ENCODE measurements around the gene SV2B.

Gene SV2B

DNA sequence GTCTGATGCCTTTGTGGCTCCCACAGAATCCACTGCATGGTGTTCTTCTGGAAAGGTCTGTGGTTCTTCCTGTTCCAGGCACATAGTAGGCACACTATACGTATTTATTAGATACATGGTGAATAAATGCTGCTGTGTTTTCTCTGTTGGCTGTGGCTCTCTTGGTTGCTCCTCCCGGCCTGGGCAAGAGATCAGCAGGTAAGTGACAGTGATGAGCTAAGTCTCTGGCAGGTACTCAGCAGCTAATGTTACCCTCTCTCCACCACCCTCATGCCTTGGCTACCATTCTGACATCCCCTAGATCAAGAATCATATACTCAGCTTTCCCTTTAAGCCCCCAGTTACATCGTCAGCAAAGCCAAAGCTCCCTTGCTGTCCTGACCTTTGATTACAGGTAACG lies 8.4 kb downstream of the SV2B start:
- DNase-seq: no peak

DNA sequence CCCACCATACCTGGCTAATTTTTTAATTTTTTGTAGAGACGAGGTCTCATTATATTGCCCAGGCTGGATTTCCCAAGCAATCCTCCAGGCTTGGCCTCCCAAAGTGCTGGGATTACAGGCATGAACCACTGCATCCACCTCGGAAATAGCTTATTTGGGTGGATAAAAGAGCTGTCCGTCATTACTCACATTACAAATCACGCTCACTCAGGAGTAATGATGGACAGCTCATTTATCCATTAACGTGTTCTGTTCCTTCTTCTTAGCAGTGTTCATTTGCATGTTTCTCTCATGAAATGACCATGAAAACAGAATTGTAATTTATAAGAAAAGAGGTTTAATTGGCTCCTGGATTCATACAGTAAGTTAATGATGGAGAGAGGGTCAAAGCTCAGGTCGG lies 9.8 kb downstream of the SV2B start:
- no peak for DNase-seq

DNA sequence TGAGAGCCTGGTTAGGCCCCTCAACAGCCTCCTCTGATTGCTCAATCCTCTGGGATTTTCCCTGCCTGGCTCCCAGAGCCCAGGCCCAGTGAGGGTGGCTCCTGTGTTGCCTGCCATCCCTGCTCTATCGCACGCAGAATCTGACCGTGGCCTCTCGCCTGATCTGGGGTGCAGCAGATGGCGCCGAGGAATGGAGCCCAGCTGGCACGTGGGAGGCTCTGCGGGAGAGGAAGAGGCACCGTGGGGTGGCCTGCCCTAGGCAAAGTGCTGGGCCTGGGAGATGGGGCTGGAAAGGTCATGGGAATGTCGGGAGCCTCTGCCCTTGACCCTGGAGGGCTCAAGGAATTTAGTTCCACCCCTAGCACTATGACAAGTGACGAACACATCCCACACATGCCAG lies 10.3 kb downstream of the SV2B start:
- DNase-seq: no peak

DNA sequence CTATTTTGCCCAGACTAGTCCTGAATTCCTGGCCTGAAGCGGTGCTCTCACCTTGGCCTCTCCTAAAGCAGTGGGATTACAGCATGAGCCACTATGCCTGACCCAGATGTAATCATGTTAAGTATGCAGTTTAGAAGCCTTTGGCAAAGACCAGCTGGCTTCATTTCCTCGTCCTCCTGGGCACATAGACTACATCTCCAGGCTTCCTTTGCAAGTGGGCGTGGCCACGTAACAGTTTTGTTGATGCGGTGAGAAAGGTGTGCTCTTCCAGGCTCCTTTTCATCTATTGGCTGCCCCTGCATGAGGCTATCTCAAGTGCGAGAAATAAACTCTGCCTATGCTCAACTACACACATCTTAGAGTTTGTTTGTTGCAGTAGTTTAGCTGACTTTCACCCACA lies 13.0 kb downstream of the SV2B start:
- no peak for DNase-seq

DNA sequence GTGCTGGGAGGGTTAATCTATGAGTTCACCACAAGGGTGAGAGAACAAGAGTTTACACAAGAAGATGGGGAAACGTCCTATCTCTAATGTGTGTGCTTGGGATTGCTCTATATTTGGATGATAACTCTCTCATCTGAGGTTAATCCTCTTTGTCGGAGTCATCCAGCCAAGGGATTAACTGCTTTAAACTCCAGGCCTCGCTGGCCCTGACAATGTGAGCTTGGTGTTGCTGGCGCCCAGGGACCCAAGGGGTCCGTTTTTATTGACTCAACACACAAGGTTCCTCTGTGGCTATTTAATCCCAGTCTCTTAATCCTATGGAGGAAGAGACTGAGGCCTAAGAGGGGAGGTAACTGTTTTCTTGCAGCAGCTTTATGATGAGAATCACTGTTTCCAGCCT lies 14.2 kb downstream of the SV2B start:
- no peak for DNase-seq

DNA sequence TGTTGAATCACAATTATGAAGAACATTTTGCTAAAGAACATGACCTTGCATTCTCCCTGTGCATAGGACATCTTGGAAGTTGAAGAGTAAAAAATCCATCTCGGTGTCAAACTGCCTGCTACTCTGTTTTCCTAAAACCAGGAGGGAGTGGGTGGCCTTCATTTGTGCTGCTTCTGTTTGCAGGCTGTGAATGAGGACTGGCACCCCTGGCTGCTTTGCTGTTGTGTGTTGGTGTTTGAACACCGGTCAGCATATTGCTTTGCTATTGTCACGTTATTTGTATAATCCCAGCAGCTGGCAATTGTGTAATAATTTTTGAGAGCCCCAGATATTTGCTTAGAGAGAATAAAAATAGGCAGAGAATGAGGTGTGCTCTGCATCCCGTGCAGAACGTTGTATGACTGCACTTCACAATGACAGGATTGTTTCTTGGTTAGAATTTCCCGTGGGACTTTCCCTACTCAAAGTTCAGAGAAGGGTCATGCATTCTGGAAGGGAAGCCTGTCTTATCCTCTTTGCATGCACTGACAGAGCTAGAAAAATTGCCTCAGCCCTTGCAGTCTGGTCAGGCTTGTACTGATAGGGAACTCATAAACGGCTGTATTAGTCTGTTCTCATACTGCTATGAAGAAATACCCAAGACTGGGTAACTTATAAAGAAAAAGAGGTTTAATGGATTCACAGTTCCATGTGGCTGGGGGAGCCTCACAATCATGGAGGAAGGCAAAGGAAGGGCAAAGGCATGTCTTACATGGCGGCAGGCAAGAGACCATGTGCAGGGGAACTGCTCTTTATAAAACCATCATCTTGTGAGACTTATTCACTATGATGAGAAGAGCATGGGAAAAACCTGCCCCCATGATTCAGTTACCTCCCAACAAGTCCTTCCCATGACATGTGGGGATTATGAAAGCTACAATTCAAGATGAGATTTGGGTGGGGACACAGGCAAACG lies 16.3 kb downstream of the SV2B start:
- DNase-seq: no peak

DNA sequence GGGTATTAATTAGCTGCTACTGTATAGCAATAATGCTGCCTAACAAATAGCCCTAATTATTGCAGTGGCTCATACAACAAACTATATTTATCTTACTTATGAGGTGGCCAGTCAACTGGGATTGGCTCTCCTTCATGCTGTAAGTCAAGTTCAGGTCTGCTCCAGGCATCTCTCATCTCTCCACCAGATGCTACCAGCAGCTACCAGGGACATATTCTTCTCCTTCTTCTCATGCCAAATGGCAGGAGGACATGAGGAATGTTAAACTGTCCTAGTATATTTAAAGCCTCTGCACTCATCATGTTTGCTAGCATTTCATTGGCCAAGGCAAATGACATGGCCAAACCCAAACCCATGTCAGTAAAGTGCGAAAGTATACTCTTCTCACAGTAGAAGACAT lies 17.3 kb downstream of the SV2B start:
- no peak for DNase-seq

DNA sequence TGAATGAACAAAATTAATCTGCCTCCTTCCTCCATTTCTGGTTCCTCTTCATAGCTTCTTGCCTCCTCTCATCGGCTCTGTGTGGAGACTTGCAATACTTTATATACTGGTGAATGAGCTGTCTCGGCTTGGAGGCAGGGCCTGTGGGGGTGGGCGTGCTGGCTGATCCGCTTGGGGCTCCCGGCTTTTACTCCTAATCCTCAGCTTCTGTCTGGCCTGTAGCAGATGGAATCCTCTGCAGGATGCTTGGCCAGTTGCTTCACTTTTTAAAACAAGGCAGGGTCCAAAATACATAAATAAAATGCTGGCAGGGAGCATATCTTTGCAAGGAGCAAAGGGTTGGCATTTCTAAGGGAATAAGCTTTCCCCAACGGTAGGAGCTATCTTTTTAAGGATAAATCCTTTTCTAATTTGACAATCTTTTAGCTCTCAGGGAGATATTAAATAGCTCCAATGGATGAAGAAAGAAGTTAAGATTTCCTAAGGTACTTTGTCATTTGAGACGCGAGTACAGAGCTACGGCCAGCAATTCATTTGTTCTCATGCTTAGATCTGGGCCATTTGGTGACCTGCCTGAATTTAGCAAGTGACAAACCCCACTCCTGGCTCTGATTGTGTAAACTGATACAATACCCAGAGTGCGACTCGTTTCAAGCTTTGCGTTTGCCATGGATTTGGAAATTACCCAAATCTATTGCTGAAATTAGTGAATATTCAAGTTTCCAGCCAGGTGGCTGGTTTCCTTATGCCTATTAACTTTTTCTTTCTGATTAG lies 18.9 kb downstream of the SV2B start:
- DNase-seq: no peak

DNA sequence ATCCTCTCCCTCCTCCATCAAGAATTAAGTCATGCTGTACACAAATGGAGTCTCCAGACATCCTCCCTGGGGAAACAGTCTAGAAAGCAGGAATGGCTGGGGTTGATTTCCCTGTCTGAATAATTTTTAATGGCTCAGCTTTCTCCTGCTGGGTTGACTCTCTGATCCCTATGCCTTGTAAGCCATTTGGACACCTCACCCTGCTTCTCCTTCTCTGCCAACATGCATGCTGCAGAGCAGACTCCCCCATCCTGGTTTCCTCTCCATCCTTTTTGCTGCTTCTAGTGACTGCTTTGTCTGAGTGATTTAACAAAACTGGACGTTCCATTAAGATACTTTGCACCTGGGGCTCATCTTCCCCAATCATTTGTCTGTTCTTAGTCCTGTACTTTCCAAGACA lies 22.2 kb downstream of the SV2B start:
- no peak for DNase-seq

DNA sequence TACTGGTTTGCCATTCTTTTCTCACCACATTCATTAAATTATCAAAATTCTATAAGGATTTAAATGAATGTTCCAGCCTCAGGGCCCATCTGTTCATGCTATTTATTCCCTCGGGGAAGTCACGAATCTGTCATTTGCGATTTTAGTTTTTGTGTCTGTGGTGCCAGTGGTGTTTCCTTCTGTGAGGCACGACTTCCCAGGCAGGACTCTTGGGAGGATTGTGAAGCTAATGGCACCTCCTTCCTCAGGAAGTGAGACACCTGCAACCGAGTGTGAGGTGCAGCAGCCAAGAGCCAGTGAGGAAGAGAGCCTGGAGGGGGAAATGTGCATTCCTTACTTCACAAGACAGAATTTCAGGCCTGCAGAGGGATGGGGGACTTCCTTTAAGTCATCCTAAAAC lies 24.1 kb downstream of the SV2B start:
- no peak for DNase-seq

DNA sequence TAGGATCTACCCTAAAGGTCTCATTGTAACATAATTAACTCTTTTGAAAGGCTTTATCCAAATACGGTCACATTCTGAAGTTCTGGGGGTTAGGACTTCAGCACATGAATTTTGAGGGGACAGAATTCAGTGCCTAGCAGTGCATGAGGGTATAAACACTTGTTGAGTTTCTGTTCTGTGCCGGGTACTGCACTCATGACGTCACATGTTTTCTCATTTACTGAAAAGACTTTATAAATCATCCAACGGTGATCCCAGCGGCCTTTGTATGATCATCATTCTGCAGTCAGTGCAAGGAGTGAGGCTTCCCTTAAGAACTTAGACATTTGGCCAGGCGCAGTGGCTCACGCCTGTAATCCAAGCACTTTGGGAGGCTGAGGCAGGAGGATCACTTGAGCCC lies 25.1 kb downstream of the SV2B start:
- no peak for DNase-seq

DNA sequence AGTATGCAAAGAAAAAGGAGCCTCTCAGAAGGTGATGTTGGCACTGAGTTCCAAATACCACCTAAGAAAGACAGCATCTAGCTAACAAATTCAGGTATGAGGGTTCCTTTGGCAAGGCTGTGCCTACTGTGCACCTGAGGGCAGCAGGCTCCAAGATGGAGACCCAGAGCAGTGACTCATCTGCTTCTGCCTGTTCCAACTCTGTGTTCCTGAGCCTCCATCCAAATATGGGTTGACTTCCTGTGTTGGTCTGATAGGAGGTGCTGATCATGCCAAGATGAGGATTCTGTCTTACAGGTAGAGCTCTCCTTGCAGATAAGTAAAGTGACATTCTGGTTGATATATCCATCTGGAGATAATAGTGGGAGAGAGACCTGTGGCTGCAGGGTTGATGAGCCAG lies 26.0 kb downstream of the SV2B start:
- DNase-seq: no peak

DNA sequence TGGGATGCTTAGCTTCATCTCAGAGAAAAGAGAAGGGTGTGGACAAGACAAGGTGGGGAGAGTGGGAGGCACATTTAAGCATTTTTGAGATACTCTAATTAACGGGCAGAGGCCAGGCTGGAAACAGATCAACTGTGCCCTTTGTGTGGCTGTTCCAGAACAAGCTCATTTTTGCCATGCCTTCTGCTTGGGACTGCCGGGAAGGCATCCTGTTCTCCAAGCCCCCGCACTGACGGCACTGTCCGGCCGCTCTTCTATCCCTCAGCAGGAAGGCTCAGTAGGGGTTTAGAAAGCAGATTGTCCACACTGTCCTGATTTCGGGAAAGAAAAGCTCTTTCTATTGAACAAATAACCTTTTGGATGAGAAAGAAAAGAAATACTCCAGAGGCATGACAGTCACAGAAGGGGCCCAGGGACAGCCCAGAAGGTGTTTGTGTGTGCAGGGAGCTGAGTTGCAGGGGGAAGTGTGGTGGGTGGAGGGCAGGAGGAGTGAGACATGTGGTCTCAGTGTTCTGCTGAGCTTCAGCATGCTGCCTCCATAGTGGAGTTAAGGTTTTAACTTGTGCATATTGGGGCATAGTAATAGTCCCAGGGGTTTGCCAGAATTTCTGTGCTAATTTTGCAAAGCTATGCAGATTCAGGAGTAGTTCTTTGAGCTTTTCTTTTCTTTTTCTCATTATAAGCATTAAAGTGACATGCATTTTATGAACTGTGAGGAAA lies 27.3 kb downstream of the SV2B start:
- no peak for DNase-seq

DNA sequence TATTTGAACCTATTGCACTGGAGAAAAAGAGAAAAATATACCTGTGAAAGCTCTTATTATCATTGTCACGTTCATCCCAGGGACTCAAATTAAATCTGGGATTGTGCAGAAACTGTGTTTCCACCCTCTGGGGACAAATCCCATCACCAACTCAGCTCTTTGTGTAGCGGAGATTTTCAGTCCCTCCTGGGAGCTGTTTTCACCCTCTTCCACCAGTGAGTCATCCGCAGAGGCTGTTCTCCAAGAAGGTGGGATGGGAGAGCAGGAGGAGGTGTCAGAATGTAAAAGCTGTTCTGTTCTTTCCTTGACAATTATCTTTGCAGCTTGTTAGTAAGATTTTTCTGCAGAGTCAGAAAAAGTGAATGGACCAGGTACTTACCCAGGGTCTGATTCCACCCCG lies 28.0 kb downstream of the SV2B start:
- no peak for DNase-seq

DNA sequence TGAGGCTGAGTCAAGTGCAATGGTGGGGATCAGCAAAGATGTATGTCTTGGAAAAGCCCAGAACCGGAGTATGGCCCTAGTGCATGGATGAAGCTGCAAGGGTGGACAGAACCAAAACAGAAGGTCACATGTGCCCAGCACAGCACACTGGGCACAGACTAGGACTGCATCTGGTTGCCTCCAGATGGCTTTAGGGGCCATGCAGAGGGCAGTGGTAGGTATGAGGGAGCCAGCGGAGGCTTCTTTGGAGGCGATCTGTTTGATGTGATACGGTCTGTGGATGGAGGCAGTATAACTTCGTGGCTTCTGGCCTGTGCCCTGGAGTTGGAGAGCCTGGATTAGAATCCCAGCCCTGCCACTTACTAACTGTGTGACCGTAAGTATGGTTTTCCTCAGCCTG lies 29.4 kb downstream of the SV2B start:
- no peak for DNase-seq

DNA sequence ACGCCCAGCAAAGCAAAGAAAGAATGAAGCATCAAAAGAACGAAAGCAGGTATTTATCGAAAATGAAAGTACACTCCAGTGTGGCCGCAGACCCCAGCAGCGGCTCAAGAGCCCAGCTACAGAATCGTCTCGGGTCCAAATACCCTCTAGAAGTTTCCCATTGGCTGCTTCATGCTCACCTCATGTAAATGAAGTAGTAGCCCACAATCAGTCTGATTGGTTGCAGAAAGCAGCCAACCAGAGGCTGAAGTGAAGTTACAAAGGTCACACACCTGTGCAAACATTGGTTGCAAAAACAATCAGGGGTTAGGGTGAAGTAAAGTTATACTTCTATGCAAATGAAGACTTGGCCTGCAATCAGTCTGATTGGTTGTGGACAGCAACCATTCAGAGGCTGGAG lies 32.0 kb downstream of the SV2B start:
- no peak for DNase-seq

DNA sequence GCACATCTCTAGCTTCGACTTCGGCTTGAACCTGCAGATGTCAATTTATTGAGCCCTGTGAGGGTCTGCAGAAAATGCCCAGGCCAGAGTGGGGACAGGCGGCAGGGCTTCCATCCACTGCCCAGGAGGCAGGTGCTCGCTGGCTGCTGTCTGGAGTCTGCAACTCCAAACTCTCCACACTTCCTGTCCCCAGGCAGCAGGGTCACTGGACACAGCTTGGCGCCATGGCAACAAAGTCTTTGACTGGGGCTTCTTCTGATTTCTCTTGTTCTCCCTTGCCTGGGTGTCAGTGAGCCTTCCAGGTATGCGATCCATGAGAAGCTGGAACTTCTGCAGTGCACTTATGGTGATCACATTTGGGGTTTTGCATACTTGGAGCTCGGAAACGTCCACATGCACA lies 33.5 kb downstream of the SV2B start:
- no peak for DNase-seq

DNA sequence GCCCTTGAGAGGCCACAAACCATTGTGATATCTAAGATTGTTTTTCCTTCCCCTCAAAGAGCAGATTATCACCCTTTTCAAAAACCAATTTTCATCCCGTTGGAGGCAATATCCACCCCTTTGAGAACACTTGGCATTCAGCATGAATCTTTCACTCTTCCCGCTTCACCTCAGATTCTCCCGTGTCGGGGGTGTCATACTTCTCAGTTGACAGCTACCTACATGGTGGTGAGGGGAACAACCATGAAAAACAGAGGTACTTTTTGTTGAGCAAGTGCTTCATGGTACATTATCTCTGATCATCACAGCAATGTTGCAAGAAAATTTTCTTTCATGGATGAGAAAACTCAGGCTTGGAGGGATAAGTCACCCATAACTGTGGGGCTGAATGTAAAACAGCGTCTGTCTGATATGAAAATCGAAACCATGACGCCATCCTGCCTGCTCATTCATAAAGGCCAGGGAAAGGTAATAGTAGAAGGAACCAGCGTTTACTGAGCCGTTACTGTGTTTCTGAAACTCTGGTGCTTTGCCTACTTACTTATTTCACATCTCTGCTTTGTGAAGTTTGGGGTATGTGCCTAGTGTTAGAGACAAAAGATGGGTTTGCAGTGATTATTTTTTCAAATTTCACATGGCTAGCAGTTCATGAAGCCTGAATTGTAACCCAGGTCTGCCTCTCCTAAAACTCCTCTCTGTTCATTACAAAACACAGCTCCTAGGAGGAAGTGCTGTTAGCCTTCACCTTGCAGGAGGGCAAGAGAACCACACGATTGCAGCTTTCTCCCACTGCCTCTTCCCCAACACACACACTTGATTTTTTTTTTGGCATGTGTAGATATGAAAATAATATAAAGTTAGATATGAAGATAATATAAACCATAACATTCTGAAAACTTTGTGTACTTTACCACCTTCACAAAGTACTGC lies 35.4 kb downstream of the SV2B start:
- DNase-seq: no peak

DNA sequence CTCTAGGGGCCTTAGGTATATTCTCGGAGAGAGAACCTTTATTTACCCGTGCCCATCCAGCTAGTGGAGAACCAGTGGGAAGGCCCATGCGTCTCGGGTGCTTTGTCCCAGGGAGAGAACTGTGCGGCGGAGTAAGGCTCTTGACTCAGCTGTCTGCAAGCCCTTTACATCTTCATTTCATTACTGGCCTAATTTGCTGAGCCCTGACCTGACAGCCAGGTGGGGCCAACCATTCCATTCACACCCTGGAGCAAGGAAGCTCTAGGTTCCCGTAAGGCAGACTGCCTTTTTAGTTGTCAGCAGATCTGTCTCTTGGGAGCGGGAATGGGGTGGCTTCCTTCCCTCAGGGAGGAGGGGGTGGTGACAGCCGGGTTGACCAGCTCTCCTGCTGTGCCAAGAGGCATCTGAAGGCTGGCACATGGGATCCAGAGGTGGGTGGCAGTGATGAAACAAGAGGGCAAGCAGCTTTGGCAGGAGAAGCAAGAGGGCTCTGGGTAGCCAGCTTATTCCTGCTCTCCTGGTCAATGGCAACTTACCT lies 36.4 kb downstream of the SV2B start:
- DNase-seq: no peak

DNA sequence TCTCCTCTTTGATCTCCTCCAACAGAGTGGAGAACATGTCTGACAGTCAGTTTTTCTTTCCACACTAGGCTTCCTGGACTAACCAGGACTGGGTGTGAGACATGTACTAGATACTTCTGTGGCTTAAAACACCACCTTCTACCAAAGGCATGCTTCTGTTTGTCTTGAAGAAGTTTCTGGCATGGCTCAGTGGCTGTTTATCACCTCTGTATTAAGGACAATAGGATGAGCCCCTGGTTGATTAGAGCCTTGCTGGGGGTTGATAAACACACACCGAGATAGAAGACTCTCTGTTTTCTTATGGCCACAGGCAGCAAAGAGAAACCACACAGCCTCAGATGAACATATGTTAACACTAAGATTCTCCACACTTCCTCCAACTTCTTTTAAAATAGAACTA lies 40.5 kb downstream of the SV2B start:
- no peak for DNase-seq

DNA sequence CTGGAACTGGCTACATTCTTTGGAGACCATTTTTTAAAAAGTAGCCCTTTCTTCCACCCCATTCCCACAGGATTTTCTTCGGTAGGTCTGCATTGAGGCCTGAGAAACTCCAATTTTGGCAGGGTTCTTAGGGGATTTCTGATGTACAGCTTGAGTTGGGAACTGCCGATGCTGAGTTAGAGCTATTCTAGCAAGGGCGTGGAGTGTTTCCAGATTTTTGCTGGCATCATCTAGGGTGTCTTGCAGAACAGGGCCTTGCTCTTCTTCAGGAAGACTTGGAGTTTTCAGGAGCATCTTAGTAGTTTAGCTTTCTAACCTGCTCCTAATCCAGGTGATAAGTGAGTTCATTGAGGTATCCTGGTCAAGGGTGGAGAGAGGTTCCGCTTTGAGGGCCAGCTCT lies 41.0 kb downstream of the SV2B start:
- no peak for DNase-seq

DNA sequence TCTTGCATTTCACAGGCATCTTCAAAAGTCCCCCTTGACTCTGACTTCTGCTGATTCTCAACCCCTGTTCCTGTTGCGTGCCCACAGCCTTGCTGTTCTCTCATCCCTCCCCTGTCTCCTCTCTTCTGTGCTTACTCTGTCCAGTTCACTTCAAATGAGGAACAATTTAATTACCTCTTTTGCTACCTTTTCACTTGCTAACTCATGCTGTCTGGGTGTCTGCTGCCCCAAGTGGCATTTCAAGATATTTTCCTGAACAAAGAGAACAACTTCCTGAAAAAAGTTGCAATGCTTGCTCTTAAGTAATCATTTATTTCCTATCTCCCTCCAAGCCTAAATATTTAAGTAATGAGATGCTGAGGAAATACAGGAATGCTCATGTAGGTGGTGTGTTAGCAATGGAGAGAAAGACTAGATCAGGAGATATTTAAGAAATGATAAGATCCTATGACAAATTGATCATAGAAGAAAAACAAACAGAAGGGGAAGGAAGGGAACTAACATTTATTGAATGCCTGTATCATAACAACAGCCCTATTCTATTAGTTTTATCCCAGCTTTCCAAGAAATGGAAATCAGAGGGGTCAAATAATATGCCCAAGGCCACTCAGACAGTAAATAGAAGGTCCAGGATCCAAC lies 42.2 kb downstream of the SV2B start:
- no peak for DNase-seq
